HuH-7.5 (cell line): ENCODE results near the gene NINJ2.

Source experiments
- DNase-seq: peaks from one replicate; pipeline ENCODE4 v3.0.0; 2011; ENCODE audit warnings: low spot score

NINJ2 gene

DNA sequence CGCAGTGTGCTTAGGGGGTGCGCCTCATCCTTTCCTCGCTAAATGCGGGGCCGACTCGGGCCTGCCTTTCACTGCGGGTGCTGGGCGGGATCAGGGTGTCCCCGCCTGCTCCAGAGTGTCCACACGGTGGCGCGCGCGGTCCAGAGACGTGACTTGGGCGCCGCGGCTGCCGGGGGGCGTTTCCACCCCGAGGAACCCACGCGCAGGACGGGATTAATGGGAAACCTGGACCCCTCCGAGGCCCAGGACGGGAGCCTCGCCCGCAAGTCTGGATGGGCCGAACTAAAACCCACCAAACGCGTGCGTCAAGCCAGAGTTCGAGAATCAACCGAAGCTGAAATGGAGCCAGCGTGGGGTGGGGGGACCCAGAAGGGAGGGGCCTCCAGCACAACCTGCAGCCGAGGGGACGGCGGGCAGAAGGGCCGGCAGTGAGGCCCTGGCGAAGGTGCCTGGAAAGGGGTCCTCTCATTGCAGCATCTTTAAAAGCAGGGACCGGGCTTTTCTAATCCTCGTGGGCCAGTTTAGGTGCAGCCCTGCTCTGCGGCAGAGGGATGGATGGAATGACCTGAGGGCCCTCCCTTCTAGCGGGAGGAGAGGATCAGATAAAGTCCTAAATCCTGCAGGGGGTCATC is 93.3 kb downstream of the NINJ2 start:
- DNase-seq, result peak; percentile 94

DNA sequence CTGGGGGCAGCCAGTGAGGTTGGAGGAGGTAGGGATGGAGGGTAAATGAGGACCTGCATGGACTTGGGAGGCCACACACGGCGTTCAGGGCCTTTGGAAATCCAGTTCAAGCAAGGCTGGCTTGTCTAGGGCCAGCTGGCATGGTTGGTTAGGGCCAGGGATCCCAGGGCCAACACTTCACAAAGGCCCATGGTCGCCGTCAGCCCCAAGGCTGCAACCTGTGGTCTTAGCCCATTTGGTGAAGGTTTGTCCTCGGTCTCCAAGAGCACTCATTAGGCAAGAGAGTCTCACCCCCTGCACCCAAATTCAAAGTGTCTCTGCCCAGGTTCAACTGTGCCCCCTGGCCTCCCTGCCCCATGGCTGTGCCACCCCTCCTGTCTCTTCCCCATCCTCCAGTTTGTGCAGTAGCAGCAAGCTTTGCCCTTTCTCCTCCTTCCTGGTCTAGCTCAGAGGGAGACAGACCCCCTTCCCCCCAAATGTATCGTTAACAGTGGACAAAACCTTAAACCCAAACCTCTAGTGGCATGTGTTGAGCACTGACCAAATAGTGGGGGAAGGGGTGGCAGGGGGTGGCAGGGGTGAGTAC is 94.1 kb downstream of the NINJ2 start:
- DNase-seq, result no peak

DNA sequence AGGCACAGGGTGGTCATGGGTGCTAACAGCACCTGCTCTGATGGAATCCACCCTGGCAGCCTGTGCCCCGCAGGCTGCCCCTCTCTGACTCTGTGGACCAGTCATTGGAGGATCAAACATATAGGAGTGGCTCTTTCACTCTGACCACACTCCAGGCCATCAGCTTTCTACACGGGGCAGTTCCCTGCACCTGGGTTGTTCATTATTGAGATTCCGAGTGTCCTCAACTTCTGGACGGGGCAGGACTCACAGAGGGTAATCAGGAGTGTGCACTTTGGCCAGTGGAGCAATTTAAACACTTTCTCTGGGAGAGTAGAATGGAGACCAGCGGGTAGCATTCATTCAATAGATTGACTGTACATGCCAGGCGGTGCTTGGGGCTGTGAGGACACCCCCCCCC is 94.8 kb downstream of the NINJ2 start:
- DNase-seq, result no peak

DNA sequence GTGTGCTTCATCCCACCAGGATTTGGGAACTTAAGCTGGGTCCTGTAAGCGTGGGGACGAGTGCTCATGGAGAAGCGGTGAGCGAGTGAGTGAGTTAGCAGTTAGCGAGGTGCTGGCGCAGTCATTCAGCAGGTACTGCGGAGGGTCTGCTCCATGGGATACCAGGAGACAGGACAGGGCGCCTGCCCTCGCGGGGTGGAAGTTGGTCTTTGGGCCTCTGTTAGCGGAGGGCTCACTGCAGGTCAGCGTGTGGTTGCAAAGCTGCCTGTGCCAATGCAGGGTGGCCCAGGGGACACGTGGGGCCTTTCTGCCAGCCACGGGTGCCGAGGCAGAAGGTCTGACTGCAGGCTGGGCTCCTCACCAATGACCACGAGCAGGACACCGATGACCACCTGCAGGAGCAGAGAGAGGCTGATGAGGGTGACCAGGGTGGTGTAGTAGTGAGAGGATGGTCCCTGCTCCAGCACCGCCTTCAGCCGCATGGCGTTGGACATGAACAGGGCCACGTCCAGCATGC is 97.6 kb downstream of the NINJ2 start:
- DNase-seq, result no peak

DNA sequence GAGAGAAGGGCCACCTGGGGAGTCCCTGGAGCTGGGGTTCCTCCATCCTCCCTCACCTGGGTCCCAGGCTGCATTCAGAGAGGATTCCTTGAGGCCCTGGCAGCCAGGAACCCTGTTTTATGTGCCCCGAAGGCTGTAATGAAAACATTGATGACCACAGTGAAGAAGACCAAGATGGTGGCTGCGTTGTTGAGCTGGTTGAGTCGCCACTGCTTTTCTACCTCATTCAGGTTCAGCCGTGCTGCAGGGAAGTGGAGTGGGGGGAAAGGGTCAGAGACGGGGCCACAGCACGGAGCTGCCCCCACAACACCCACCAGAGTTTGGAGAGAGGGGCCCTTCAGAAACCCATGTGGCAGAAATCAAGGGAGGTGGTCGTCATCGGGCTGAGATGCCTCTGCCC is 98.1 kb downstream of the NINJ2 start:
- DNase-seq, result no peak

DNA sequence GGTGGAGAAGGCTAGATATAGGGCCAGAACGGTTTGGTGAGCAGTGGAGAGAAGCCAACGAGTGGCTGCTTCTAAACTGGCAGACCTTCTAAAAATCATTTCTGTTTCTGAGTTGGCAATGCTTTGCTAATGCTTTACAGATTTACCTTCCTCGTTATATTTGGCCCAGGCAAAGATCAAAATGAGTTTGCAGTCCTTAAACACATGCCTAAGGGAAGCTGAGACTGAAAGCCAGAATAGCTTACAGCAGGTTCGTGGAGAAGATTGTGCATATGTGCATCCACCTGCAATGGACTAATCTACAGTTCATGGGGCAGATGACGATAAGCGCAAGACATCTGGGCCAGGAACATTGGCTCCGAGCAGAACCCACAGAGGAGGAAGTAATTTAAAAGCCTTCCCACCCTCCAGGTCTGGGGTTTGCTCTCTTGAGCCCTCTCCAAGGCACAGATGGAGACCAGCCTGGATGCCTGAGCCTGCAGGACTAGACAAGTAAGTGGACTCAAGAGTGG is 99.4 kb downstream of the NINJ2 start:
- no peak for DNase-seq

DNA sequence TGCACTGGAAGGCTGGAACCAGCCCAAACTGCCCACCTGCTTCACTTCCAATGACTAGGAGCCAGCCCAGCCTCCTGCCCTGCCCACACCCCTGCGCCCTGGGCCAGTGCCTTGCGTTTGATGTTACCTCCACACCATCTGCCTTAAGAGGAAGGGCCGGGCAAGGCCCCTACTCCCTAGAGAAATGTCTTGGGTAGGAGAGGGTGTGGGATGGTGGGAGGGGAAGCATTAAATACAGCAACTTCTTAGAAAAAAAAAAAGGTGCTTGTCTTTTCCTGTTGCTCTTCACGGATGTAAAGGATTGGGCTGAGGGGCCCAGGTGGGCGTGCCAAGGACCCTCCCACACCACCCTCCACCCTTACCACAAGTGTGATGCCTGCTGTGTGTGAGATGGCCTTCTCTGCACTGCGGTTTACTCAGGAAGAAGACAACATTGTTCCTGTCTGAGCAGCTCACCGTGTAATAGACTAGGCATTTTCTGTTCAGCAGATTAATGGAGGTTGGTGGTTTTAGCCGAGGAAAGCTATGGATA is 99.9 kb downstream of the NINJ2 start:
- no peak for DNase-seq

- DNase-seq, result no peak
These were observed 100.6 kb downstream of the NINJ2 start for GRCh38 chr12:562634-563033.

DNA sequence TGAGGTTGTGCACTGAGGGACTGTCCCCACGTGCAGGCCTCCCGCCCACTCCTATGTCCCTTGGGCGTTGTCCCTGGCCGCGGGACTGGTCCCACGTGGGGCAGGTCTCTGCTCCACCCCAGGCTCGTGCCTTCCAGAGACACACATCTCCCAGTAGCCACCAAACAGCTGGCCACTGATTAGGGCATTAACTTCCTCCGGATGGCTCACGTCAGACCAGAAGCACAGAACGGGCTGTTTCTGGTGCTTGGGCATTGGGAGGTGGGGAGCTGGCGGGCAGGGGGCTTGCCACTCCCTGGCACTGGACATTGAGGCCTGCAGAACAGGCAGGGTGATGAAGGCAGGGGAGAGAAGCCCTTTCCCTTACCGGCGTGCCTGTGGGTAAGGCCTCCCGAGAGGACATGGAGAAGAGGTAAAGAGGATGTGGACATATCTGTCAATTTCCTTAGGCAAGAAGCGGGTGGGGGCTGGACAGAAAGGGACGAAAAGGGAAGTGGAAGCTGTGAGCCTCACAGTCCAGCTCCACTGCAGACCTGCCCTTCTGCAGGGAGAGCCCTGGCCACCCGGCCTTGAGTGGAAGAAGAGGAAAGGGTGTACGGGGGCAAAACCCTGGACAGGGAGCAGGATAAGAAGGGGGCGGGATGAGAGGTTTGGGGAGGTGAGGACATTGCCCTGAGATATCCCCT is 101.2 kb downstream of the NINJ2 start:
- DNase-seq, result no peak

- no peak for DNase-seq
These were observed 101.9 kb downstream of the NINJ2 start for GRCh38 chr12:561391-561705.

DNA sequence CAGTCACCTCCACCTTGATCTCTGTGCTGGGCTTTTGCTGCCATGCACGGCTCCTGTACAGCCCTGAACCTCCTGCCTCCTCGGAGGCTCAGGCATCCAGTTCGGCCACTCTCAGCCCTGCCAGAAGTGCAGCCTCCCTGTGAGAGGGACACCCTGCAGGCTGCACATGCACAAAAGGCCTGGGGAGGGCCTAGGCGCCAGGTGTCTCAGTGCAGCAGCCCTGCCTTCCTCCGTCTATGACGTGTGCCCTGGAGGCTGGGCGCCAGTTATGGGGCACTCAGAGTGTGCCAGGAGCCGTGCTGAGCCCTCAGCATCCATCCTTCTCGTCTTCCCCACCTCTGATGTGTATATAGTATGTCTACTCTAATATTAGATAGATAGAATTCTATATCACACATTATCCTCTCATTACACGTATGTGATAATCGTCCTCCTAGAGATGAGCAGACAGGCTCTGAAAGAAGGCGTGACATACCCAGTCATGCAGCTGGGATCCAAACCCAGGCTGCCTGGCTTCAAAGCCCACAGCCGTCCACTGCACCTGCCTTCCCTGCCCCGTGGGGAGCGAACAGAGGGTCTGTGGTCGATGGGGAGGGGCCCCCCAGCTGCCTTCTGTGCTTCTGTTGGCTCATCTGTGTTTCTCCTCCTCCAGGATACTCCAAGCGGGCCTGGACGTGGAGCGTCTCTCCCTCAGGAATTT is 102.4 kb downstream of the NINJ2 start:
- no peak for DNase-seq

- DNase-seq, result no peak
These were observed 103.3 kb downstream of the NINJ2 start for GRCh38 chr12:559906-560455.

GRCh38 chr12:559208-559905 is 103.9 kb downstream of the NINJ2 start:
- DNase-seq, result no peak

DNA sequence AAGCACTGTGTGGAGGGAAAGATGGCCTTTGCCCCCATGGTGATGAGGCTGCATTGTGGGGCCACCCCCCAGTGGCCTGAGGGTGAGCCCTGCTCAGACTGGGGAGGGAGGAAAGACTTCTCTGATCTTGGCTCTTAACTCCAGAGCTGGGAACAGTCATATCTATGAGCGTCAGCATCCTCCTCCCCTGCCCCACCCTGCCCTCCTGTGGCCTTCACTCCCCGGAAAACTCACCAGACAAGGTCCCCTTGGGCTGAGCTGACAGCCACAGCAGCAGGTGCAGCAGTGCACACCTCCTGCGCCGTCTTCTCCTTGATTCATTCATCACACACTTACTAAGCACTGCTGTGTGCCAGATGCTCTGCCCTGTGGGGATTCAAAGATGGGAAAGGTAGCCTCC is 104.7 kb downstream of the NINJ2 start:
- DNase-seq, result no peak

- DNase-seq, result no peak
These were observed 106.7 kb downstream of the NINJ2 start for GRCh38 chr12:556498-556897.

DNA sequence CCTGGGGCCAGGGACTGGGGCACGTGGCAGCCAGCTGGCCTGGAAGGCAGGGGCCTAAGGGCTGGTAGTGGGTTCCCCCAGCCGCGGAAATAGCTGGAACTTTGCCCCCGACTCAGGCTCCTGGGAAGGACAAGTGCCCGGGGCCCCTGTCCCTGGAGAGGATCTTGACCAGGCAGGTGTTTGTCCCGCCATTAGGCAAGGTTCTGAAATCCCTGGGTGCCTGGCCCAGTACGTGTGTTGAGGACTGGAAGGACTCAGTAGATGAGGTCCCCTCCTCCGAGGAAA is 109.3 kb downstream of the NINJ2 start:
- no peak for DNase-seq

GRCh38 chr12:553216-554000 is 109.8 kb downstream of the NINJ2 start:
- DNase-seq, result no peak

DNA sequence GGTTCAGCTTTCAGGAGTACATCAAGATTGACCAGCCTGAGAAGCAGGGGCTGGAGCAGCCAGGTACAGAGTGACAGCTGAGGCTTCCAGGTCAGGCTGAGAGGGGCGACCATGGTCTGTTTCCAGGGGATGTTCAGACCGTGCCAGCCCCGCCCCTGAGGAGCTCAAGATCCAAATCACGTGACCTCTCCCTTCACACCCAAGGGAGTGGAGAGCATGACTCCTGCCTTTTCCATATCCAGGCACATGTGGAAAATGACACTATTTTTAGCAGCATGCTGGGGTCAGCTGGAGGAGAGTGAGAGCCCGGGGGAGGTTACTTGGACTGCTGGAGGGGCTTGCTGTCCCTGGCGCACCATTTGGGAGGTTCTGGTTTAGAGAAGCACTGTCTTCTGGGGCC is 110.8 kb downstream of the NINJ2 start:
- no peak for DNase-seq

DNA sequence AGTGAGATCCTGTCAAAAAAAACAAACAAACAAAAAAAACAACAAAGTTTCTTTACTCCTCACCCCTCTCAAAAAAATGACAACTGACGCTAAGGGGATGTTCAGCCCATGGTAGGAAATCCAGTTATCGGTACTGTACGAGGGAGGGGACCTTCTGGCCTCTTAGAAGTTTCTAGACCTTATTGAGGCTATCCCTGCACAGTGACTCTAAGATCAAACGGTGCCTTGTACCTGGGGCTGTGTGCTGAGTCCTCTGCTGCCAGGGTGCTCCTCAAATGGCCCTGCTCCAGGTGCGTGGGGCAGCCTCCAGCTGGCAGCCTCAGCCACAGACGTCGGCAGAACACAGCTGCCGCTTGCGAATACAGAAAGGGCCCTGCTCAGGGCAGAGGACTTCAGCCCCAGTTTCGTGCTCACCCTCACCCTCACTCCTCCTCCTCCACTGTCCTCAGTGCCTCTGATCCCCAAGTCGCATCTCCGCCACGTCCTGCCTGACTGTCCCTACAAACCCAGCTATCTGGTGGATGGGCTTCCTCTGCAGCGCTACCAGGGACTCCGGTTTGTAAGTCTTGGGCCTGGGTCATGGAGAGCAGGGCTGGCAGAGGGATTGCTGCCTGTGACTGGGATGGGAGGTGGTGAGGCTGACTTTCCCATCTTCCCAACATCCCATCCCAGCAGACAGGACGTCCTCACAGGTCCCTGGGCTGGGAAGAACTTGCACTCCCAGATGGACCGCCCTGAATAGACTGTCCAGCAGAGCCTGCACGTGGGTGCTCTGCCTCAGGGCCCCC is 112.6 kb downstream of the NINJ2 start:
- DNase-seq, result no peak

GRCh38 chr12:549476-550082 is 113.7 kb downstream of the NINJ2 start:
- DNase-seq, result no peak
